IMR-90 (cell line): ENCODE measurements around the gene CNTLN. TPM values are rescaled to one million over a fixed set of nuclear protein-coding genes. Genes with fewer than 3 reads are reported as not detected.
"Not testable (repeated sequence)": the region's sequence is repeated elsewhere in the genome, so short reads cannot be mapped to it uniquely, and the experiment has no call there.

Source experiments
- ATAC-seq: fragments of 200-7000 bp; cut with Tn5 transposase; 2 replicates; pipeline ENCODE4 v1.9.1; 2020; ENCODE audit warnings: low read depth, mild to moderate bottlenecking, moderate library complexity
- BruUV-seq: library from RNA; stranded (reverse); fragments of 400-500 nt; replicated peaks from 2 replicates; lab custom pipeline; 2021; lab: Mats Ljungman, UMichigan
- CTCF ChIA-PET: fragments of 300-600 bp; formaldehyde crosslinking; extraction: SDS; loops from one replicate; lab custom pipeline; 2021; ENCODE audit warnings: antibody characterized with exemption; lab: Yijun Ruan, JAX
- POLR2A ChIA-PET: fragments of 300-600 bp; sonication (Branson Sonifier 250); formaldehyde crosslinking; loops from one replicate; lab custom pipeline; 2022; ENCODE audit warnings: antibody characterized with exemption; ENCODE audit not compliant: unreplicated experiment; lab: Charles Lee
- DNase-seq: peaks from one replicate; pipeline ENCODE4 v3.0.0; 2013
- H2AFZ ChIP-seq: replicated peaks from 2 replicates; pipeline ENCODE3; 2013; ENCODE audit warnings: low read length, mild to moderate bottlenecking; ENCODE audit not compliant: poor library complexity
- H2AK5ac ChIP-seq: 2 replicates; pipeline ENCODE4 v1.6.1; 2013; ENCODE audit warnings: low read depth, low read length, inconsistent platforms
- H2AK9ac ChIP-seq: replicated peaks from 2 replicates; pipeline ENCODE3; 2013; ENCODE audit warnings: mild to moderate bottlenecking, low read depth, low read length, moderate library complexity; ENCODE audit not compliant: poor library complexity
- H2BK120ac ChIP-seq: 2 replicates; pipeline ENCODE4 v1.6.1; 2013; ENCODE audit warnings: low read depth, low read length, inconsistent platforms
- H2BK15ac ChIP-seq: 3 replicates; pipeline ENCODE4 v1.6.1; 2013; ENCODE audit warnings: low read depth, low read length, inconsistent platforms
- H2BK20ac ChIP-seq: 2 replicates; pipeline ENCODE4 v1.6.1; 2013; ENCODE audit warnings: low read depth, mild to moderate bottlenecking, inconsistent platforms, low read length, moderate library complexity
- H2BK5ac ChIP-seq: 2 replicates; pipeline ENCODE4 v1.6.1; 2013; ENCODE audit warnings: mild to moderate bottlenecking, low read depth, low read length, inconsistent platforms; ENCODE audit not compliant: poor library complexity, severe bottlenecking
- H3K14ac ChIP-seq: replicated peaks from 2 replicates; pipeline ENCODE4 v1.6.1; 2013; ENCODE audit warnings: low read depth, low read length, inconsistent platforms
- H3K18ac ChIP-seq: 2 replicates; pipeline ENCODE4 v1.6.1; 2013; ENCODE audit warnings: low read depth, low read length, control low read depth
- H3K23ac ChIP-seq: 2 replicates; pipeline ENCODE4 v1.6.1; 2013; ENCODE audit warnings: low read depth, low read length, inconsistent platforms
- H3K27ac ChIP-seq: 2 replicates; pipeline ENCODE4 v1.5.1; 2013; ENCODE audit warnings: mild to moderate bottlenecking, control low read depth, low read length; ENCODE audit not compliant: insufficient read depth
- H3K27me3 ChIP-seq: 2 replicates; pipeline ENCODE4 v1.6.1; 2013; ENCODE audit warnings: low read length; ENCODE audit not compliant: control insufficient read depth, insufficient read depth
- H3K36me3 ChIP-seq: 2 replicates; pipeline ENCODE4 v1.6.1; 2013; ENCODE audit warnings: low read length, mixed read lengths; ENCODE audit not compliant: control insufficient read depth, insufficient read depth
- H3K4ac ChIP-seq: 2 replicates; pipeline ENCODE4 v1.6.1; 2013; ENCODE audit warnings: low read depth, low read length, inconsistent platforms
- H3K4me1 ChIP-seq: 2 replicates; pipeline ENCODE4 v1.6.1; 2013; ENCODE audit warnings: low read length, mixed read lengths; ENCODE audit not compliant: control insufficient read depth, insufficient read depth
- H3K4me2 ChIP-seq: 2 replicates; pipeline ENCODE4 v1.6.1; 2013; ENCODE audit warnings: low read depth, mild to moderate bottlenecking, control low read depth, low read length, moderate library complexity
- H3K4me3 ChIP-seq: 2 replicates; pipeline ENCODE4 v1.5.1; 2013; ENCODE audit warnings: low read depth, mild to moderate bottlenecking, control low read depth, low read length, moderate library complexity; ENCODE audit not compliant: insufficient read depth
- H3K56ac ChIP-seq: 2 replicates; pipeline ENCODE4 v1.6.1; 2013; ENCODE audit warnings: low read length, inconsistent platforms; ENCODE audit not compliant: insufficient read depth; ENCODE audit errors: extremely low read depth
- H3K79me1 ChIP-seq, 2 experiments: 2 replicates each; pipeline ENCODE4 v1.6.1; 2013; ENCODE audit warnings: low read length in 2 of 2, inconsistent platforms in 1 of 2, low read depth in 1 of 2
- H3K9ac ChIP-seq: 2 replicates; pipeline ENCODE4 v1.6.1; 2013; ENCODE audit warnings: low read depth, low read length, control low read depth
- H3K9me1 ChIP-seq: 2 replicates; pipeline ENCODE4 v1.6.1; 2013; ENCODE audit warnings: low read length, inconsistent platforms; ENCODE audit not compliant: insufficient read depth
- H3K9me3 ChIP-seq: 2 replicates; pipeline ENCODE4 v1.6.1; 2013; ENCODE audit warnings: low read length; ENCODE audit not compliant: control insufficient read depth, insufficient read depth
- H4K20me1 ChIP-seq: 2 replicates; pipeline ENCODE4 v1.6.1; 2013; ENCODE audit warnings: low read length, inconsistent platforms; ENCODE audit not compliant: insufficient read depth
- H4K5ac ChIP-seq: 2 replicates; pipeline ENCODE4 v1.6.1; 2013; ENCODE audit warnings: mild to moderate bottlenecking, low read depth, low read length, control low read depth
- H4K8ac ChIP-seq, 2 experiments: 2 replicates each; pipeline ENCODE4 v1.6.1; 2013; ENCODE audit warnings: low read depth in 2 of 2, low read length in 2 of 2, control low read depth in 1 of 2, inconsistent platforms in 1 of 2
- H4K91ac ChIP-seq: 2 replicates; pipeline ENCODE4 v1.6.1; 2013; ENCODE audit warnings: low read depth, low read length, inconsistent platforms; ENCODE audit not compliant: insufficient read depth
- SMC3 ChIP-seq: fragments of 150-350 bp; IDR thresholded peaks from 2 replicates; pipeline ENCODE4 v1.6.1; 2016; ENCODE audit warnings: low read depth, mild to moderate bottlenecking, antibody characterized with exemption, low read length, moderate library complexity
- WGBS, 2 experiments: methylation state at CpG; one replicate each; pipeline versions ENCODE4 v1.1.5 to v1.1.7; 2013; ENCODE audit warnings: missing lambda C conversion rate in 2 of 2; ENCODE audit not compliant: insufficient read length in 1 of 2; ENCODE audit errors: extremely low coverage in 2 of 2; 5-methylcytosine and 5-hydroxymethylcytosine counted together
- dilution Hi-C: fragments of 300-500 bp; cut with HindIII; formaldehyde crosslinking; loops from one replicate; pipeline ENCODE4 v1.14.3; 2018; ENCODE audit warnings: low sequenced_read_pairs; ENCODE audit not compliant: unreplicated experiment
- in situ Hi-C: fragments of 300-500 bp; cut with MboI; formaldehyde crosslinking; loops from 3 replicates; pipeline ENCODE4 v1.14.3; 2019; ENCODE audit warnings: low sequenced_read_pairs, inconsistent platforms, mixed read lengths
- intact Hi-C: fragments of 100-400 bp; cut with micrococcal nuclease; formaldehyde crosslinking; loops from 2 replicates; pipeline ENCODE4 v1.10.0; 2022
- polyA plus RNA-seq, 3 experiments: library from polyadenylated mRNA; depleted of rRNA; stranded (reverse); fragments of >200 nt; gene quantifications; 2 replicates each; pipeline ENCODE4 v1.2.3, GENCODE V29; 2012; ENCODE audit warnings: low replicate concordance in 1 of 3
- total RNA-seq: library from RNA; depleted of rRNA; stranded (reverse); fragments of >200 nt; gene quantifications from 2 replicates; pipeline ENCODE4 v1.2.3, GENCODE V29; 2012

The CNTLN gene
- total and polyA plus RNA-seq, 2 of the 4 experiments (the other 2 are of a cell fraction): 3.8 to 5.9 TPM

- no peak for TF ChIP-seq SMC3
Measured at GRCh38 chr9:17521100-17521855, 386.4 kb downstream of the CNTLN start (continued).

- intact Hi-C loops: loop anchor here (10.0 kb wide), 1 partner anchor 1498 kb away; no protein-coding TSS in a partner anchor
- 100% methylated on average over 2 of the region's 7 CpGs; no CpG with 5 or more reads in 1 of the 2 experiments for WGBS, 2 experiments
- POLR2A ChIA-PET, H3K4me2 ChIP-seq, H2BK120ac ChIP-seq, H3K4me1 ChIP-seq, H3K14ac ChIP-seq, H3K36me3 ChIP-seq, H3K56ac ChIP-seq, H2AK9ac ChIP-seq, H3K9me3 ChIP-seq, BruUV-seq, H4K20me1 ChIP-seq, H2BK15ac ChIP-seq, H4K8ac ChIP-seq, H3K27me3 ChIP-seq, DNase-seq, H2AK5ac ChIP-seq, H3K9ac ChIP-seq, H2BK20ac ChIP-seq, H4K91ac ChIP-seq, ATAC-seq, H3K4ac ChIP-seq, H3K79me1 ChIP-seq, H2BK5ac ChIP-seq, H3K27ac ChIP-seq, H3K4me3 ChIP-seq, H2AFZ ChIP-seq, H3K23ac ChIP-seq, H4K5ac ChIP-seq, H3K18ac ChIP-seq, H3K9me1 ChIP-seq: not testable (repeated sequence)
- in situ Hi-C loops: loop anchor here (25.0 kb wide), 1 partner anchor 1511 kb away; the partner anchor contains the start of genes RRAGA and SAXO1
- dilution Hi-C loops: loop anchor here (25.0 kb wide), 1 partner anchor 261 kb away; no protein-coding TSS in a partner anchor
- CTCF ChIA-PET: interaction anchor here (0.6 to 1.1 kb wide), 5 partner anchors 19 to 1885 kb away, joined by 3 to 6 read pairs (median 3); no protein-coding TSS in a partner anchor
Measured at GRCh38 chr9:17526726-17527125, 391.9 kb downstream of the CNTLN start.
